ENCODE data around the gene SCART1.

DNA sequence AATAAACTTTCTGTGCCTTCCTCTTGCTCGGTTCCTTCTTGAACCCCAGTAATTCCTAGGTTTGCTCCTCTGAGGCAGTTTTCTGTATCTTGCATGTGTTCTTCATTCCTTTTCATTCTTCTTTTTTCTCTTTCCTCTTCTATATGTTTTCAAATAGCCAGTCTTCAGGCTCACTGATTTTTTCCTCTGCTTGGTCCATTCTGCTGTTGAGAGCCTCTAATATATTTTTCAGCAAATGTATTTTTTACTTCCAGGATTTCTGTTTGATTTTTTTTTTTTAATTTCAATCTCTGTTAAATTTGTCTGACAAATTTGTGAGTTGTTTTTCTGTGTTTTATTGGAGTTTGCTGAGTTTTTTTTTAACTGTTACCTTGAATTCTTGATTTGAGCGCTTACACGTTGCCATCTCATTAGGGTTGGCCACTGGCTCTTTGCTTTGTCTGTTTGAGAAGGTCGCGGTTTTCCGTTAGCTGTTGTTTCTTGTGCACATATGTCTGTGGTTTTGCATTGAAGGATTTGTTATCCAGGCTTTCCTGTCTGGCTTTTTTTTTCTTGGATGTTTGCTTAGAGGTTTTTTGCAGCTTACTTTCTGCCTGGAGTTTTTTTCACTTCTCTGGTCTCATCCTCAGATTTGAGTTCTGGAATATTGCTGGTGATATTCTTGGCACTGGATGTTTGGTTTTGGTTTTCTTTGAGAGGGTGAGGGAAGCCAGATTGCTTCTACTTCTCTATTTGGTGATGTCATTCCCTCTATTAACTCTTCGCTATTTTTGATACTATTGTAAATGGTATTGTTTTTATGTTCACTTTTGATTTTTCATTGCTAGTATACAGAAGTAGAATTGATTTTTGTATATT is 42.0 kb upstream of the SCART1 start:
- no peak for TF ChIP-seq EZH2 (IDR thresholded peaks at IDR 0.05; ENCODE audit: borderline replicate concordance, low read length)
- TF ChIP-seq, protein P1, sequence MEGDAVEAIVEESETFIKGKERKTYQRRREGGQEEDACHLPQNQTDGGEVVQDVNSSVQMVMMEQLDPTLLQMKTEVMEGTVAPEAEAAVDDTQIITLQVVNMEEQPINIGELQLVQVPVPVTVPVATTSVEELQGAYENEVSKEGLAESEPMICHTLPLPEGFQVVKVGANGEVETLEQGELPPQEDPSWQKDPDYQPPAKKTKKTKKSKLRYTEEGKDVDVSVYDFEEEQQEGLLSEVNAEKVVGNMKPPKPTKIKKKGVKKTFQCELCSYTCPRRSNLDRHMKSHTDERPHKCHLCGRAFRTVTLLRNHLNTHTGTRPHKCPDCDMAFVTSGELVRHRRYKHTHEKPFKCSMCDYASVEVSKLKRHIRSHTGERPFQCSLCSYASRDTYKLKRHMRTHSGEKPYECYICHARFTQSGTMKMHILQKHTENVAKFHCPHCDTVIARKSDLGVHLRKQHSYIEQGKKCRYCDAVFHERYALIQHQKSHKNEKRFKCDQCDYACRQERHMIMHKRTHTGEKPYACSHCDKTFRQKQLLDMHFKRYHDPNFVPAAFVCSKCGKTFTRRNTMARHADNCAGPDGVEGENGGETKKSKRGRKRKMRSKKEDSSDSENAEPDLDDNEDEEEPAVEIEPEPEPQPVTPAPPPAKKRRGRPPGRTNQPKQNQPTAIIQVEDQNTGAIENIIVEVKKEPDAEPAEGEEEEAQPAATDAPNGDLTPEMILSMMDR (conservative IDR thresholded peaks at IDR 0.05 in 1 of 2, IDR thresholded peaks at IDR 0.05 in 1 of 2; ENCODE audit: extremely low read depth in 1 of 2, insufficient read depth in 1 of 2, low read depth in 1 of 2, low read length in 2 of 2), result no peak
